HG02588 (cell line): Measurements from ENCODE around the gene POGZ.
"Not testable (repeated sequence)": the region's sequence is repeated elsewhere in the genome, so short reads cannot be mapped to it uniquely, and the experiment has no call there.

Experiments used
- ATAC-seq: cut with Tn5 transposase; IDR thresholded peaks from one replicate; pipeline ENCODE4 v1.9.1; 2021; ENCODE audit warnings: mild to moderate bottlenecking, moderate library complexity; ENCODE audit not compliant: unreplicated experiment

The POGZ gene

GRCh38 chr1:151478923-151479322 is 19.6 kb upstream of the POGZ start:
- no peak for ATAC-seq

GRCh38 chr1:151478140-151478812 is 19.0 kb upstream of the POGZ start:
- no peak for ATAC-seq

GRCh38 chr1:151477066-151477465 is 17.8 kb upstream of the POGZ start:
- ATAC-seq: no peak

- ATAC-seq: no peak
These were observed 16.8 kb upstream of the POGZ start for GRCh38 chr1:151476083-151476482.

GRCh38 chr1:151475175-151475574 is 15.9 kb upstream of the POGZ start:
- peak; percentile 79 for ATAC-seq

- ATAC-seq: no peak
These were observed 15.5 kb upstream of the POGZ start for GRCh38 chr1:151474745-151475144.

- no peak for ATAC-seq
These were observed 13.8 kb upstream of the POGZ start for GRCh38 chr1:151472856-151473731.

GRCh38 chr1:151465026-151465425 is 5.7 kb upstream of the POGZ start:
- ATAC-seq: no peak

GRCh38 chr1:151461694-151462093 is 2.4 kb upstream of the POGZ start:
- ATAC-seq: no peak

GRCh38 chr1:151458802-151459330 is 428 bp downstream of the POGZ start:
- ATAC-seq: peak; percentile 40

GRCh38 chr1:151457911-151458801 is 1.1 kb downstream of the POGZ start:
- ATAC-seq: peak; percentile 39

GRCh38 chr1:151455966-151456365 is 3.3 kb downstream of the POGZ start:
- ATAC-seq: no peak

- no peak for ATAC-seq
These were observed 4.1 kb downstream of the POGZ start for GRCh38 chr1:151455231-151455630.

- ATAC-seq: no peak
These were observed 11.6 kb downstream of the POGZ start for GRCh38 chr1:151447696-151448095.

GRCh38 chr1:151444783-151445177 is 14.5 kb downstream of the POGZ start:
- no peak for ATAC-seq

- peak; percentile 59 for ATAC-seq
These were observed 15.2 kb downstream of the POGZ start for GRCh38 chr1:151443846-151444782.

- ATAC-seq: not testable (repeated sequence)
These were observed 21.9 kb downstream of the POGZ start for GRCh38 chr1:151437396-151437795.

- no peak for ATAC-seq
These were observed 22.3 kb downstream of the POGZ start for GRCh38 chr1:151436985-151437384.

GRCh38 chr1:151435174-151435573 is 24.1 kb downstream of the POGZ start:
- ATAC-seq: no peak

GRCh38 chr1:151433827-151434226 is 25.5 kb downstream of the POGZ start:
- not testable (repeated sequence) for ATAC-seq
